Dedifferentiated amniotic fluid mesenchymal stem cell (primary cell): ENCODE measurements around the gene ZNF471.

Experiments
- DNase-seq: peaks from one replicate; pipeline ENCODE4 v3.0.0-alpha.2; 2016; ENCODE audit errors: extremely low spot score

The ZNF471 gene

DNA sequence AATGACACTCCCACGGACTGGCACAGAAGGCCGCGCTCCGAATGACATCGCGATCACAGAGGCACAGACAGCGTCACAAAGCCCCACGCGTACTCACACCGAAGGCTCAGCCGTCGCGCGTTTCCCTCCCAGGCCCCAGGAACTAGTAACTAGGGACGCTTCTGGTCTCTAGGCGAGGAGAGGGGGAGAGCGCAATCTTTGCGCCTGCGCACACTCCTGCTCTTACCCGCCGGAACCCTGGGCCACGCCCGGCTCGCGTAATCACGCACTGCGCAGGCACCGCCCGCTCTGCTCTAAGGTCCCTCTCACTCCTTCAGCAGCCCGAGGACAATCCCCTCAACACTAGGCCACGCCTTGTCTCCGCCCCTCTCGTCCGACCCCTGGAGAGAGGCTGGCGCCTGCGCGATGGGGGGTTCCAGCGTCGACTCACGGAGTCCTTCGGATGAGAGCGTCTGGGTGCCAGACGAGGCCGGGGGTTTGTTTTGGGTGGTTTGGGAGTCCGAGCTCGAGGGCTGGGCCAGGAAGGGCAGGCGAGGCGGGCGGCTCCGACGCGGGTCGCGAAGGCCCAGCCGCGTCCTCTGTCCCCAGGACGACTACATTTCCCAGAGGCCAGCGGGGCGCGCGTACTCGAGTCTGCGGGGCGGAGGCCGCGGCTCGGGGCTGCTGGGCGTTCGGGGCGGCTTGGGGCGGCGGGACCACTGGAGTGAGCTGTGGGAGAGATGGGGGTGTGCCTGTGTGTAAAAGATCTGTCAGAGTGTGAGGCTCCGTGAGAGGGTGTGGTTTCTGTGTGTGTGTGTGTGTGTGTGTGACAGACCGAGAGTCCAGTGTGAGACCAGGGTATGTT, at the start of gene ZNF471:
TSS of gene ZNF471 (plus strand) at position 410 of the 844 bp plus-strand sequence. CDS start 3,717 bp downstream, outside the sequence.
- DNase-seq: peak; percentile 99

DNA sequence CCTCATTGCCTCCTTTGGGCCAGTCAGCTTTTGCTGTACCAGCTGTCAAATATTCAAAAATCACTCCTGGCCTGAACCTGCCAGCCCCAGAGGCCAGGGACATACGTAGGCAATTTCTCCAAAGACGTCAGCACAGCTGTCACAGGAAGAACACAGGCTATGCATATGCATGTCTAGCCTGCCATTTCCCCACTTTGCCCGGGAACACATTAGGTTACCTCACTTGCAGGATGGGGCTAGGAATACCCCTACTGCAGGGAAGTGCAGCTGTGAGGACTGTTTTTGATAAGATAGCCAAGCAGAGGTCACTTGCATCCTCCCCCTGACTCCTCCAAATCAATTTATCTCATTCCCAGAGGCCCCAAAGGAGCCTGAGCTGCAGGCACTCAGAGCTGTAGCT, 33.3 kb upstream of the ZNF471 start:
- DNase-seq: no peak

DNA sequence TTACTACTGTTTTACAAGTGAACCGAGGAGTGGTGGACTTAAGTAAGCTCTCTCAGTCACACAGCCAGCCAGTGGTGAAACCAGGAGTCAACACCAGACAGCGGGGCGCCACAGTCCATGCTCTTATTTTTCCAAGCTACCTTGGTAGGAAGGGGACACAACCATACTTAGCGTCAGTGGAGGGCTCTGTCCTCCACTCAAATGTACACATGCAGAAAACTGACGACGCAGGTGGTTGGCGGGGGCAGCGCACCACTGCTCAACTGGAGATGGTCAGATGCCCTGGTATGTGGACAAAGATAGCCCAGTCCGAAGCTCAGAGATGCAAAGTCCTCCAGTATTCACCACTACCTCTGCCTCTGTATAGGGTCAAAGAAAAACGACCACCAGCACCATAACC, 31.6 kb upstream of the ZNF471 start:
- no peak for DNase-seq

DNA sequence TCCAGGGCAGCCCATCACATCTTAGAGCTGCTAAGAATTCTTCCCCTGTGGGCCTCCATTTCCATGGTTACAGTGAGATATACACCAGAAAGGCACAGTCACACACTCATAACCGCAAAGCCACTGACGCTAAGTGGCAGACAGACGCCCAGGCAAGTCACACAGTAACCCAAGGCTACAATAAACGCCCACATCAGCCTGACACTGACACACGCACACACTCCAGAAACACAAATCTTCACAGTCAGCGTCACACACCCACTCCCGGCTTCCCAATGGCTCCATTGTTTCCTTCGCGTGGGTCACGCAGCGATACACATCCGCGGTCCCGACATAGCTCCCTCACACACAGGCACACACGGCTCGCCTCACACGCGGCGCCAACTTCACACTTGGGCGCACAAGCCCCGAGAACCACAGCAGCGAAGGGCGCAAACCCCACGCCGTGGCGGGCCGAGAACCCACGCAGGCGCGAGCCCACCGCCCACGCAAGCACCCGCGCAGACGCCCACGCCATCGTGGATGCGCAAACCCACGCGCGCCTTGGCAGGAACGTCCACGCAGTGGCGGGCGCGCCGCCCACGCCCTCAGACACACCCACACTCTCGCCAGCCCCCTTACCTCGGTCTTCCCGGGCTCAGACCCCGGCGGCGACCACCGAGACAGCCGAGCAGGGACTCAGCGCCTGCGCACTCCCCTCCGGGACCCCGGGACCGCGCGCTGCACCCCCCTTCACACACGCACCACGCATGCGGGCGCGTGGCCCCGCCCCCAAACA, 30.8 kb upstream of the ZNF471 start, which contains the start of gene ZNF667:
TSS of gene ZNF667 (minus strand) at position 695 of the 778 bp plus-strand sequence. CDS start 14,975 bp downstream, outside the sequence.
- peak; percentile 75 for DNase-seq

DNA sequence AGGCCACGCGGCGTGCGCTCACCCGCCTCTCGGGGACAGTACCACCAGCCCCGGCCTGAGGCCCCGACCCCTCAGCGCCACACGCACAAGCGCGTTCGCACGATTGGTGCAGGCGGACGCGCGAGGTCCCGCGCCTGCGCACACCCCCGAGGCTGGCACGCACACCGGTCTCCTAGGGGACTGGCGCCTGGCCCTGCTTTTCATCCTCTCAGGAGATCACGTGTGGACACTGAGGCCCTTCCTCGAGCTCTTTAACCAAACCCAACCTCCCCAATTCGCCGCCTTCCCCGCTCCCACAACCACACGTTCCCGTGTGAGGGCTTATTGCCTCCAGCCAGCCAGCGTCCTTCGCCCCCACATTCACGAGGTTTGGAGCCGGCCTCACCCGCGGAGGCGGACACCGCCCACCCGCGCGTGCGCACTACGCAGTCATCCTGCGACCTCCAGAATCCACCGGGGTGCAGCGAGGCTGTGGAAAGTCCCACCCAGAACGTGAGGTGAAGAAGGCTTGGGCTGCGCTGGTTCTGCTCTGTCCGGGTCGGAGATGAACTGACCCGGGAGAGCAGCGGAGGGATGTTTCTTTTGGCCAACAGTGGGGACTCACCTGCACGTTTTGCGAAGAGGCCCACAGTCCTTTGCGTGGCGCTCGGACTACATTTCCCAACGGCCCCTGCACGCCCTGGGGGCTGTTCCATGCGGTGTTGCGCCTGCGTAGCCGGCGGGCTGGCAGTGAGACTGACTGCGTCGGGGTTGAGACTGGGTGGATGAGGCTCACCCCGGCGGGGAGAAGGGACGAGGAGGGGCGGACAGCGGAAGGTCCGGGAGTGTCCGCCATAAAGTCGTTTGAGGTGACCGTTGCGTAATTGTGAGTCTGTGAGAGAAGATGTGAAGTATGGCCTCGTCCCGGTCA, 30.0 kb upstream of the ZNF471 start:
- DNase-seq: peak; percentile 93

DNA sequence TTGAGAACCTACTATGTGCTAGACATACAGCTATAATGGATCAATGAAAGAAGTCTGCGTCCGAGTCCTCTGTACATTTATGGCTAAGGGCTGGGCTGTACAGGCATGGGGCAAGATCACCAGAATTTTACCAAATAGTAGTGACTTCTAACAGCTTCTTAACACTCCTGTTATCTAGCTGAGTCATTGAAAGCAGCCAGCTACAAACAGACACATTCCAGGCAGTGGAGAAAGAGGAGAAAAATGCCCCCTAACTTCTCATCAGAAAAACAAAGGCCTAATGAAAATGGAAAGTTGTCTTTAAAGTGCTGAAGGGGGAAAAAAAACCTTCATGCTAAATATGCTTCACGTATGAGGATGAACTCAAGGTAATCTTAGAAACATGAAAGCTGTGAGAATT, 16.3 kb upstream of the ZNF471 start:
- DNase-seq: no peak

DNA sequence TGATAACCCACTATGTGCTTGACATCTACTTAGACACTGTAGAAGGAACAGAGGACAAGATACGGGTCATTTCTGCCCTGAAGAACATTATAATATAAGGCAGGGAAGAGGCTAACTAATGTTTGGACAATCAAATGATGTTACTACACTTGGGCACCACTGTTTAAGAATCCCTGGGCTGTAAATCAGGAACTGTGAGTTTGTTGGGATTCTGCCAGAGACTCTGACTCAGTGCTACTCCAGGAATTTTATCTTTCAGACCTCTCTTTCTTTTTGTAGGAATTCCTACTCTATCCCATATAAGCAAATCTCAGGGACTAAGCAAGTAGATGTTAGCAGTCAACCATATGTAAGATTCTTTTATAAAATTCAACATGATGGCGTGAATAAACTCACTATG, 3.1 kb upstream of the ZNF471 start:
- DNase-seq: no peak

DNA sequence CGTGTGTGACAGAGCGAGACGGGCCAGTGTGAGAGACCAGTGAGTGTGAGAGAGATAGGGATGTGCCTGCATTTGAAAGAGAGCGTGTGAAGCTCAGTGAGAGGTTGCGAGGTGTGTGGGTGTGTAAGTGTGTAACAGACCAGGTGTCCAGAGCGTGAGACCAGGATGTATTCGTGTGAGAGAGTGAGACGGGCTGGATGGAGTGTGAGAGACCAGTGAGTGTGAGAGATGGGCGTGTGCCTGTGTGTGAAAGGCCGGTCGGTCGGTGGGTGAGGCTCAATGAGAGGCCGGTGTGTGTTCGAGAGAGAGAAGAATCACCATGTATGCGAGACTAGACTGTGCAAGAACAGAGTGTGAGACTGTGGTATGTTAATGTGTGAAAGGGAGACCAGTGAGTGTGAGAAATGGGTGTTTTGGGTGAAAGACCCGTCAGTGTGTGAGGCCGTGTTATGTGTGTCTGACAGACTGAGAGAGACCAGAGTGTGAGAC, 679 bp downstream of the ZNF471 start:
- no peak for DNase-seq

DNA sequence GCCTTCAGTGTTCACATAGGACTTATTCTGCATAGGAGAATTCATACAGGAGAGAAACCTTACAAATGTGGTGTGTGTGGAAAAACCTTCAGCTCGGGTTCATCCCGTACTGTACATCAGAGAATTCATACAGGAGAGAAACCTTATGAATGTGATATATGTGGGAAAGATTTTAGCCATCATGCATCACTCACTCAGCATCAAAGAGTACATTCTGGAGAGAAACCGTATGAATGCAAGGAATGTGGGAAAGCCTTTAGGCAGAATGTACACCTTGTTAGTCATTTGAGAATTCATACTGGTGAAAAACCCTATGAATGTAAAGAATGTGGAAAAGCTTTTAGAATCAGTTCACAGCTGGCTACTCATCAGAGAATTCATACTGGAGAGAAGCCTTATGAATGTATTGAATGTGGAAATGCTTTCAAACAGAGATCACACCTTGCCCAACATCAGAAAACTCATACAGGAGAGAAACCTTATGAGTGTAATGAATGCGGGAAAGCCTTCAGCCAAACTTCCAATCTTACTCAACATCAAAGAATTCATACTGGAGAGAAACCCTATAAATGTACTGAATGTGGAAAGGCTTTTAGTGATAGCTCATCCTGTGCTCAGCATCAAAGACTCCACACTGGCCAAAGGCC, 17.7 kb downstream of the ZNF471 start:
- no peak for DNase-seq

DNA sequence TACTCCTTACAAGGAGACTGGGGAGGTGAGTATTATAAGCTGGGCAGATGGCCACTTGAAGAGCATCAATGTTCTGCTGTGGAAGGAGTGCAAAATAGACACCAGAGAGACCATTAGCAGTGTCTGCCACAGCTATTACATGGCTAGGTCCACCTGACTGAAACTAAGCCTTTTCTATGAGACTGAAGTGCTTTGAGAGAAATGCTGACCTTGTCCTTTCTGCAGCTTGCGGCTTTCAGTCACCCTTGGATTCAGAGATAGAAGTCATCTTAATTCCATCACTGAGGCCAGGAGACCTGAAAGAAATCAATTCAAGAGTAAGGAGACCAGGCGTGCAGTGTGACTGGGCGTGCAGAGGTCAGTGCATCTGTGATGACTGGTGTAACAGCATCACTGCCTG, 29.8 kb downstream of the ZNF471 start:
- no peak for DNase-seq

DNA sequence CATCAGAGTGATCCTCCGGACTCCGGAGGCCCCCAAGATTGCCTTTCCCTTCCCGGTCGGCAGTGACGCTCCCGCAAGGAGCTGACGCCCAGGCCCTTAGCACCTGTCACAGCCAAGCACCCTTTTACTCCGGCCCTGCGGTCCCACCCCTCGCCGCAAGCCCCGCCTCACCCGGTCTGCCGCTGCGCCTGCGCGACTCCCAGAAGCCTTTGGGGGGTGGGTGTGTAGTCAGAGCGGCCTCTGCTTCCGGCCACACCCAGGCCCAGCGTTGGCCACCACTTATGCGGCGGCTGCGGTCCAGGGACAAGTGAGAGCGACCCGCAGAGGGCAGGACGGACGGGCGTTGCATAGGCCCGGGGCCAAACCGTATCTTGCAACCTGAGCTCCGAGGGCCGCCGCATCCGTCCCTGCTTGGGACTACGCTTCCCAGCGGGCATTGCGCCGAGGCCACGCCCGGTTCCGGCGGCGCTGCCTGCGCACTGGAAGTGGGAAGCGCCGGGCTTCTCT, 30.7 kb downstream of the ZNF471 start:
- DNase-seq: peak; percentile 84

DNA sequence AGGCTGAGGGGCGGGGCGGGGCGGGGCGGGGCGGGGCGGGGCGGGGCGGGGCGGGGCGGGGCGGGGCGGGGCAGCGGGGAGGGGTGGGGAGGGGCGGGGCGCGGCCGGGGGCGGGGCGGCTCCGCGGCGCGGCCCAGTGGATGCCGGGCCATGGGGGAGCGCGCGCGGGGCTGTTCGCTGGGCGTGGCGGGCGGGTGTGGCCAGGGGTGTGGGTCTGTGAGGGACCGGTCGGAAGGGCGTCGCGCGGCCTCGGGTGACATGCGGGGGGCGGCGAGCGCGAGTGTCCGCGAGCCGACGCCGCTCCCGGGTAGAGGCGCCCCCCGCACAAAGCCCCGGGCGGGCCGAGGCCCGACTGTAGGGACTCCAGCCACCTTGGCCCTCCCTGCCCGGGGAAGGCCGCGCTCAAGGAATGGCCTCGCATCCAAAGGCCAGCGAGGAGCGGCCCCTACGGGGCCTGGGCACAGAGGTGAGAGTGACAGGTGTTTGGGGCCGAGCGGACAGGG, 31.2 kb downstream of the ZNF471 start, which contains the start of gene ZFP28:
TSS of gene ZFP28 (plus strand) at position 188 of the 503 bp plus-strand sequence. CDS start at position 259, 71 bp downstream.
- peak; percentile 24 for DNase-seq

DNA sequence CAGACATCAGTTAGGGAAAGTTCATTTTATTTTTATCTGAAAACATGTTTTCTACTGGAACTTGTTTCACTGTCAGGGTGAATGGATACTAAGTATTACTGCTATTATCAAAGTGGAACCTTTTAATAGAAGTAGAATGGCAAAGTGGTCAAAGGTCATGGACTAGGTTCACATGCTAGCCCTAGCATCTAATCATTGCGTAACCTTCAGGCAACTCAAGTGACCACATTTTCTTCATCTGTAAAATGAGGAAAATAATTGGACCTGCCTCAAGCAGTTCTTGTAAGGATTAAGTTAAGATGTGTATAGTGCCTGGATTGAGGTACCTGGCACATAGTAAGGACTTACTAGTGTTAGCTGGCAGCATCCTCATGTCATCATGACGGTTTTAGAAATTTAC, 36.1 kb downstream of the ZNF471 start:
- no peak for DNase-seq

DNA sequence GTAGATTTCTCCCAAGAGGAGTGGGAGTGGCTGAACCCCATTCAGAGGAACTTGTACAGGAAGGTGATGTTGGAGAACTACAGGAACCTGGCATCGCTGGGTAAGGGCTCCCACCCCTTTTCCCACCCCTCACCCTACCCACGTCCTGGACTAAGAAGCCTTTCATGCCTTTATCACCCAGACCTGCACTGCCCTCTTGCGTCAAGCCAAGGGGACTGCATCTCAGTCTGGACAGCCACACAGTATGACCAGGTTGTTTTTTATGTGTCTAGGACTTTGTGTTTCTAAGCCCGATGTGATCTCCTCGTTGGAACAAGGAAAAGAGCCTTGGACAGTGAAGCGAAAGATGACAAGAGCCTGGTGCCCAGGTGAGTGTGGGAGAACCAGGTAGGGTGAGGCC, 39.9 kb downstream of the ZNF471 start:
- no peak for DNase-seq

DNA sequence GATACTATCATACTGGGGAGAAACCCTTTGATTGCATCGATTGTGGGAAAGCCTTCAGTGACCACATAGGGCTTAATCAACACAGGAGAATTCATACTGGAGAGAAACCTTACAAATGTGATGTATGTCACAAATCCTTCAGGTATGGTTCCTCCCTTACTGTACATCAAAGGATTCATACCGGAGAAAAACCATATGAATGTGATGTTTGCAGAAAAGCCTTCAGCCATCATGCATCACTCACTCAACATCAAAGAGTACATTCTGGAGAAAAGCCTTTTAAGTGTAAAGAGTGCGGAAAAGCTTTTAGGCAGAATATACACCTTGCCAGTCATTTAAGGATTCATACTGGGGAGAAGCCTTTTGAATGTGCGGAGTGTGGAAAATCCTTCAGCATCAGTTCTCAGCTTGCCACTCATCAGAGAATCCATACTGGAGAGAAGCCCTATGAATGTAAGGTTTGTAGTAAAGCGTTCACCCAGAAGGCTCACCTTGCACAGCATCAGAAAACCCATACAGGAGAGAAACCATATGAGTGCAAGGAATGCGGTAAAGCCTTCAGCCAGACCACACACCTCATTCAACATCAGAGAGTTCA, 46.7 kb downstream of the ZNF471 start:
- DNase-seq: no peak

DNA sequence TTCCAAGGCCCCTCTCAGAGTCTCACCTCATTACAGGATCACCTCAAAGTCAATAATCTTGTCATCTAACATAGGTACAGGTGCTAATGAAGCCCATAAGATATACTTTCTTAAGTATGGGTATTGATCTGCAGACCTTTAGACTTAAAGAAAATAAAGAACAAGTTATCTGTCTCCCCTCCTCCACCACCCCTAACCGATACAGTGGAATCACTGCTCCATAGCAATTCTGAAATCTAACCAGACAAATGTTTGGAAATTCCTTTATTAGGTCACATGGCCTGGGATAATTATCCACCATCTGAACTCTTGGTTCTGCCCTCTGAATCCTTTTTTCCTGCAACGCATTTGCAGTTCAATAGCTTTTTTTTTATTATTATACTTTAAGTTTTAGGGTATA, 55.1 kb downstream of the ZNF471 start:
- DNase-seq: no peak

DNA sequence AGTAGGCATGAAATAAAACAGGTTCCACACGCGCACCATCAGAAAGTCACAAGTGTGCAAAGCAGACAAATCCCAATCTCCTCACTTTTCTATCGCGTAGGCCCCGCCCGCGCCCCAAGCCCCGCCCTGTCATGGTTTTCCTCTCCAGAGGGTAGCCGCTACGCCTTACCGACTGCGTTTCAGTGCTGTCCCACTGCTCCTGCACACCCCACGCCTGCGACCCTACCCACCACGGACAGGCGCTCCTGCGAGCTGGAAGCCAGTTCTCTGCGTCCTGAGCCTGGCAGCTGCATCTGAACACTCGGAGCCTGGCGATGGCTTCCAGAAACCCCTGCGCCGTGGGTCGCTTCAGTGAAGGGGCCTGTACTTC, 59.2 kb downstream of the ZNF471 start:
- DNase-seq: no peak

DNA sequence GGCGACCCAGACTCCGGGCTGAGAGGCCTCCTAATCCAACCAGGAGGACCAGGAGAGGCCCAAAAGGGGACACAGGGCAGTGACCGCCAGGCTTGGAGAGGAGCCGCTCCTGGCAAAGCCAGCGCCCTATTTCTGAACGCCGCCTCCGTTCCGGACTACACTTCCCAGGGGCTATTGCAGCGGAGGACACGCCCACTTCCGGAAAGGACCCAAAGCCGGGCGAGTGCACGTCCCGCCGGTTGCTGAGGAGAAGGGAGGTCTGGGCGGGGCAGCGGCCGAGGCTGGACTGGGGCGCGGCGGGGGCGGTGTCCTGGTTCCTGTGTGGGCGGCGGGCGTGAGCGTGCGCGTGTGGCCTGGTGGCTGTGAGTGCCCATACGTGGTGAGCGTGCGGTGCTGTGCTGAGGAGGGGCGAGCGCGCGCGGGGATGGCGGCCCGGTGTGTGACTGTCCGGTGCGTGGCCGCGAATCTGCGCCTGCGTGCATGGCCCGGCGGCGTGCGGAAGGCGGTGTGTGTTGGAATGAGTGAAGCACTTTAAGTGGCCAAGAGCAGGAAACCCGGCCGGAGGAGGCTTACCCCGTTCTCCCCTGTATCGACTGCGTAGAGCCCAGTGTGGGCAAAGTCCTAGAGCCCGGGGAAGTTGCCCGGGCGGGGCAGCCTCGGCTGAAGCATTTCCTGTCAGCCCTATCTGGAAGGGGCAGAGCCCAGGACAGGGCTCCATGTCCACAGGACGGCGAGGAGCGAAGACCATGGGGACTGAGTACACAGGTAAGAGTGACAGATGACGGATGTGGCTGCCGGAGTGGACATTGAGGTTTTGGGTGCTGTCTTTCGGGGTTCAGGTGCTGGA, 59.8 kb downstream of the ZNF471 start, which contains the start of gene ZNF470:
TSS of gene ZNF470 (plus strand) at position 195 of the 847 bp plus-strand sequence. CDS start 2,844 bp downstream, outside the sequence.
- peak; percentile 93 for DNase-seq

DNA sequence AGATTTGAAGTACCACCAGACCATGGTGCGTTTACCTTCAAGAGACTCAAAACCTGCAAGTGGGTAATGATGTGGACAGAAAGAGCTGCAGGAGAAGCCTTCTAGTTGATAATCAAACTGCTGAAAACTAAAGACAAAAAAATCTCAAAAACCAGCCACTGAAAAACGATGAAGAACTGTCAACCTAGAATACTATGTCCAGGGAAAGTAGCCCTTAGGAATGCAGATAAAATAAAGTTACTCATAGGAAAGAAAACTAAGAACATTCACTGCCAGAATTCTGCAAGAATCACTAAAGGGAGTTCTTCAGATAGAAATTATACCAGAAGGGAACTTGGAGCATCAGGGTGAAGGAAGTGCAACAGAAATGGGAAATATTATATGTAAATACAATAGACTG, 64.9 kb downstream of the ZNF471 start:
- DNase-seq: no peak
